Ecto neural progenitor cell (in vitro differentiated cells): Measurements from ENCODE around the gene PLOD3.
"Not testable (repeated sequence)": the region's sequence is repeated elsewhere in the genome, so short reads cannot be mapped to it uniquely, and the experiment has no call there.

Source experiments
- DNase-seq: peaks from one replicate; pipeline ENCODE4 v3.0.0-alpha.2; 2018; ENCODE audit warnings: low spot score

PLOD3 gene

DNA sequence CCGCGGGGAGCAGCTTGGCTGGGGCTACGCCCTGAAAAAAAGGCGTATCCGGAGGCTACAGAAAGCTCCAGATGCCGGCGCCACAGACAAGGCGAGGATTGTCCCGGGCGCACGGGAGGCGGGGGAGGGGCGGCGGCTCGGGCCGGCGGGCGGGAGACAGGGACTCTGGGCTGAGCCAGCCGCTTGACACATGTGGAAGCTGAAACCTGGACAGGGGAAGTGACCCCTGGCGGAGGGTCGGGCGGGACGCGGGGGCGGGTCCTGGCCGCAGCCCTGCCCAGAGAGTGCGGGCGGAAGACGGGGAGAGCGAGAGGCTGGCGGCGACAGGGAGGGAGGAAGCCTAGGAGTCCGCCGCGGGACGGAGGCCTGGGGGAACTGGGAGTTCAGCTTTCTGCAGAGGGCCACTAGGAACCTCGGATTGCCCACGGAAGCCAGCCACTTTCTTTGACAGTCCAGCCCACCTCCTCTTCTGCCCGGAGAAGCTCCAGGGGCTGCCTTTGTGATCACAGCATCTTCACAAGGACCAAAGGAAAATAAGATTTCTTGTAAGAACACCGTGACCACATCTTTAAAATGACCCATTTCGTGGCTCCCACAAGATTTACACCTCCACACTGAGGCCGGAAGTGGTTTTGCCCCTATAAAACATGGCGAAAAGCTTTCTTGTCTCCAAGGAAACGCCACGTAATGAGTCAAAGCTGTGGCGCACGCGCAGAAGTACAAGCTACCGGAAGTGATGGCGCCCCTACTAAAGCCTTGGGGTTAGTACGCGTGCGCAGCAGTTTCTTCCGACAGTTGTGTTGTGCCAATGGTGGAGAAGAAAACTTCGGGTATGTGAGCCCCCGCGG lies at the start of gene PLOD3, which contains the start of gene ZNHIT1:
TSS of gene PLOD3 (minus strand) at position 194 of the 848 bp plus-strand sequence. CDS start 307 bp downstream, outside the sequence.
TSS of gene ZNHIT1 (plus strand) at position 778 of the 848 bp plus-strand sequence. CDS start at position 809, 31 bp downstream.
- DNase-seq, result peak; percentile 95

DNA sequence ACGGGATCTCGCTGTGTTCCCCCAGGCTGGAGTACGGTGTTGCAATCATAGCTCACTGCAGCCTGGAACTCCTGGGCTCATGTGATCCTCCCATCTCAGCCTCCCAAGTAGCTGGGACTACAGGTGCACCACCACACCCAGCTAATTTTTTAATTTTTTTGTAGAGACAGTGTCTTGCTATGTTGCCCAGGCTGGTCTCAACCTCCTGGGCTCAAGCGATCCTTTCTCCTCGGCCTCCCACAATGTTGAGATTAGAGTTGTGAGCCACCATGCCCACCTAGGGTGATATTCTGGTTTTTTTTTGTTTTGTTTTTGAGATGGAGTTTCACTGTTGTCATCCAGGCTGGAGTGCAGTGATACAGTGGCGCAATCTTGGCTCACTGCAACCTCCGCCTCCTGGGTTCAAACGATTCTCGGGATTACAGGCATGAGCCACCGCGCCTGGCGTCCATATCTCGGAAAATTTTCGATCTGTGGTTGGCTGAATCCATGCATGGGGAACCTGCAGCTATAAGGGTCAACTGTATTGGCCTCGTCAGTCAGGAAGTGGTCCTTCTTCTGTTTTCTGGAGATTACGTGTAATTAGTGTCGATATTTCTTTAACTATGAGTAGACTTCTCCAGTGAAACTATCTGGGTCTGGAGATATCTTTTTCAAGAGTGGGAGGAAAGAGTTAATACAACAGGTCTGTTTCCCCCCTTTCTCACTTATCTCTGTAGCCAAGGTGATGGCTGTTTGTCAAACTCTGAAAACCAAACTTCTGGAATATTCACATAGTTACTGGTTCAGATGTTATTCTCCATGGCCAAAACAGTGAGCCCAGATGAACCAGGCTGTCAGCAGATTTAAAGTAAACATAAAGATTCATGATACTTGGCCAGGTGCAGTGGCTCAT lies 48.5 kb upstream of the PLOD3 start:
- DNase-seq, result no peak

DNA sequence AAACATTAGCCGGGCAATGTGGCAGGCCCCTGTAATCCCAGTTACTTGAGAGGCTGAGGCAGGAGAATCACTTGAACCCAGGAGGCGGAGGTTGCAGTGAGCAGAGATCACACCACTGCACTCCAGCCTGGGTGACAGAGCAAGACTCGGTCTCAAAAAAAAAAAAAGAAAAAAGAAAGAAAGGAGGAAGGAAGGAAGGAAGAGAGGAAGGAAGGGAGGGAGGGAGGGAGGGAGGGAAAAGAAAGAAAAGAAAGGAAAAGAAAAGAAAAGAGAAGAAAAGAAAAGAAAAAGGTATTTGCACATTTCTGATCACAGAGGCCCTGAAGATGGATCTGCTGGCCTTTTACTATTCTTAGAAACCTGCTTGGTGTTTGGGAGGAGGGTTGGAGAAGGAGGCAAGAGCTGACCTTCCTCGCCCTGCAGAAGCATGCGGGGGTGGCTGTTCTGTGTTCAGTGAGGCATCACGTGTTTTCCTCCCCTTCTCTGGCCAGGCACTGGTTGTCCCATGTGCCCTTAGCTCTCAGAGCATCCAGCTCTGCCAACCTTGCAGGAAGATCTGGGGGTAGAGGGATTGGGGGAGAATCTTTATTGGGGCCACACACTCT lies 46.8 kb upstream of the PLOD3 start:
- not testable (repeated sequence) for DNase-seq

DNA sequence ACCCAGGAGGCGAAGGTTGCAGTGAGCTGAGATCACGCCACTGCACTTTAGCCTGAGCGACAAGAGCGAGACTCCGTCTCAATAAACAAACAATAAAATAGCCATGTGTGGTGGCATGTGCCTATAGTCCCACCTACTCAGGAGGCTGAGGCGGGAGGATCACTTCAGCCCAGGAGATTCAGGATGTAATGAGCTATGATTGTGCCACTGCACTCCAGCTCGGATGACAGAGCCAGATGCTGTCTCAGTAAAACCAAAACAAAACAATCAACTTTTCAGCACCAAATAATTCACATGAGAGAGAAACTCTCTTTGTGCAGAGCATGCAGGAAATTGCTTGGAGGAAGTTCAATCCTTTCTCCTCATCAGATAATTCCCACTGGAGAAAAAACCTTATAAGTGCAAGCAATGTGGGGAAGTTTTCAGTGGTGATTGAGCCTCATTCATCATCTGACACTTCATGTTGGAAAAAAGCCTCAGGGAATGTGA lies 40.9 kb upstream of the PLOD3 start:
- no peak for DNase-seq

DNA sequence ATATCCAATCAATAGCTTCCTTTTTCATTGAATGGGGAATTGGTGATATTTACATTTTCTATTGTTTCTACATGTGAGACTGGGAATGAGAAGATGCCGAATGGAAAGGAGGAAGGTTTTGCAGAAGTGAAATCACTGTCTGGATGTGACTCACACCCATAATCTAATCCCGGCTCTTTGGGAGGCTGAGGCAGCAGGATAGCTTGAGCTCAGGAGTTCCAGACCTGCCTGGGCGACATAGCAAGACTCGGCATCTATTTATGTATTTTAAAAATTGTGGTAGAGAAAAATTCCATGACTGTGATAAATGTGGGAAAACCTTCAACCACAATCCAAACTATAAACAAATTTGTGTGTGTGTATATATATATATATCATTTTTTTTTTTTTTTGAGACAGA lies 38.4 kb upstream of the PLOD3 start:
- DNase-seq, result no peak

DNA sequence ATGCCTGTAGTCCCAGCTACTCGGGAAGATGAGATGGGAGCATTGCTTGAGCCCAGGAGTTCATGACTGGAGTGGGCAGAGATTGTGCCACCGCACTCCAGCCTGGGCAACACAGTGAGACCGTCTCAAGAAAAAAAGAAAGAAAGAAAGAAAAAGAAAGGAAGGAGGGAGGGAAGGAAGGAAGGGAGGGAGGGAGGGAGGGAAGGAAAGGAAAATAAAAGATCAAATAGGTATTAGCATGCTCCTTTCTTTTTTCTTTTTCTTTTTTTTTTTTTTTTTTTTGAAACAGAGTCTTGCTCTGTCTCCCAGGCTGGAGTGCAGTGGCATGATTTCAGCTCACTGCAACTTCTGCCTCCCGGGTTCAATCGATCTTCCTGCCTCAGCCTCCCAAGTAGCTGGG lies 35.8 kb upstream of the PLOD3 start:
- DNase-seq, result not testable (repeated sequence)

DNA sequence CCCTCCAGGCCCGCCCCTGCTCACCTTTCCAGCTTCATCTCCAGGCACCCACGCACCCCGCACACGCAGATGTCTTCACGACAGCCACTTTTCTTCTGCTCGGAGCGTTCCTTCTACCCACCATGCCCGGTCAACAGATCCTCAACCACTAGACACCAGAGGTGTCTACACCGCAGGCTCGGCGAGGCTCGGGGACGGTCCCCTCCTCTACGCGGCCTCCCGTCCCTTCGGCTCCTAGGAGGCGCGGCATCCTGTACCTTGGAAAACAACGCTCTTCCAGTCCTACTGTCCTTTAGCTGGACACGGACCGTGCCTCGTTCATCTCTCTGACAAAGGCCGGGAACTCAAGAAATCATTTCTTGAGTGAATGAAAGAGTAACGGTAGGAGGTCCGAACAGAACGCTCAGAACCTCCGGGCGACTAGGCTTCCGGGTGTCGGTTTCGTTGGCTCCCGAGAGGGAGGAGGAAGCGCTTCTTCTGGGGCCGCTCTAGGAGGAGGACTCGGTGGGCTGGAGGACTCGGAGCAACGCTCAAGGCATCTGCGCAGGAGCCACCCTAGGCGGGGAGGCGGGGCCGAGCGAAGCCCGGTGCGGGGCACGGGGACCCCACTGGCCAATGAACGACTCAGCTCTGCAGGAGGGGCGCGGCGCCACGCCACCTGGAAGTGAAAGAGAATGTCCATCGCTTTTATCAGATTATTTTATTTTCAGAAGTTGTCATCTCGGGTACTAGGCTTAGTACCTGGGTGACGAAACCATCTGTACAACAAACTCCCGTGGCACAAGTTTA lies 34.7 kb upstream of the PLOD3 start:
- peak; percentile 97 for DNase-seq

DNA sequence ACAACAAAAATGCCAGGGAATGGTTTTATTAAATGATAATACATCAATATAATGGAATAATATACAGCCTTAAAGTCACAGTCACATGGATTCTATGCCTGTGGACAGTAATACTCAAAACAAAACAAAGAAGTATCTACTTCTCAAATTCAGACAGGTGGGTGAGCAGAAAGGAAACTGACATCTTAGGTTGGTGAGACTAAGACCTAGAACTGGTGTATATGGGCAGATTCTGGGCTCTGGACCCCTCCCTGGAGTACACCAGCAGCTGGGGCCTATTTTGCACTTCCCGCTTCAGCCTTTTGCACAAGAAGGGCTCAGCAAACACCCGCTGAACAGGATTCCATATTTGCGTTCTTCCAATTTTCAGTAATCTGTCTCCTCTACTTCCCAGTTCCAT lies 32.9 kb upstream of the PLOD3 start:
- no peak for DNase-seq

DNA sequence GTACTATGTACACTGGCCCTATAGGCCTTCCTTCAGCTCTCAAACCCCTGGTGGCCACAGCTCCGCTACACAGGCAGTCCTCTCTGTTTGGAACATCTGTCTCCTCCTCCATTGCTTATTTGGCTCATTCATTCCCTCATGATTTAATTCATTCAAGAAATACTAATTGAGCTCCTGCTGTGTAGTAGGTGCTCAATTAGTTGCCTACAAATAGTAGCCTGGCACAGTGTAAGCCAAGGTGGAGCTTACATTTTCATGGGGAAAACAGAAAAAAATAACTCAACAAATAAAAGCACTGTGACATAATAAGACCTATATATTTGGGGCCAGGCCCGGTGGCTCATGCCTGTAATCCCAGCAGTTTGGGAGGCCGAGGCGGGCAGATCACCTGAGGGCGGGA lies 30.9 kb upstream of the PLOD3 start:
- no peak for DNase-seq

DNA sequence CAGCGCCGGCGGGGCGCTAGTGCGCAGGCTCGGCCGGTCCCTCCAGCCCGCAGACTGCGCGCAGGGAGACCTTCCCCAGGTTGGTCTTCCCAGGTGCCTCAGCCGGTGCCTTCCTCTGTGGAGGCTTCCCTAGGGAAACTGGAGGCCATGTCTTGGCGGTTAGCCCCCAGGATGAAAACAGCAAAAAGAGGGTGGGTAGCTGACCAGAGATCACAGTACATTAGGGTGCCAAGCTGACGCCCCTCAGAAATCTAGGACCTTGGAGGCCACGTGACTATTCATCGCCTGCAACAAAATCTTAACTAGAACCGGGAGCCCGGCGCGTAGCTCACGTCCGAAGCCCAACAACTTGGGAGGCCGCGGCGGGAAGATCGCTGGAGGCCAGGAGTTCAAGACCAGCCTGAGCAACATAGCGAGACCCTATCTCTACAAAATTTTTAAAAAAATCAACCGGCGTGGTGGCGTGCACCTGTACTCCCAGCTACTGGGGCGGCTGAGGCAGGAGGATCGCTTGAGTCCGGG lies 27.8 kb upstream of the PLOD3 start:
- DNase-seq, result no peak

DNA sequence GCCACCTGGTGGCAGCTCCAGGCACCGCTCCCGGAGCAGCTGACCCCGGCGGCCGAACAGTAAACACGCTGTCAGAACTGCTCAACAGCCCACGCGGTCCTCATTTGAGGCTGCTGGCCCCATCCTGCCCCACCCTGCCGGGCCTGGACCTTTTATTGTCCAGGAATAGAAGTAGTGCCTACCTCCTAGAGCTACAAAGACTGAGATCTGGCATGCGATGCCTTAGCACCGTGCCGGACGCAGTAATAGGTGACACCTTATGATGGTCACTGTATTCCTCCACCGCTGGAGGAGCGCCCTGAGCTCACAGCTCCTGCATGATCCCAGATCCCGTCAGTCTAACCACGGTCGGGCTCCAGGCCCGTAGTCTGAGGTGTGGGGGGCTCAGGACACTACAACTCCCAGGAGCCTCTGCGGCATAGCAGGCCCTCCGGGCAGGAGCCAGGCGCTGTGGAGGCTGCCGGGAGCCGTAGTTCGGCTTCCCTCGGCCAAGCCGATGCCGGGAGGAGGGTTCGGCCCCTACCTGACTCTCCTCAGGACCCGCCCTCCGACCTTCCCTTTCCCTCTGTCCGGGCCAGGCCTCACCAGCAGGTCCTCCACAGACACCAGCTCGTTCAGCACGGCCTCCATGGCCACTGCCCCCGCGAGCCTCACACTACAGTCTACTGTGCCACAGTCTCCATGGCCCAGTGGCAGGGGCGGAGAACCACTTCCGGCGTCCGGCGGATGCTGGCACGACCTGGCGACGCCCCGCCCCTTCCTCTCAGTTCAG lies 27.2 kb upstream of the PLOD3 start, which contains the start of gene FIS1:
TSS of gene FIS1 (minus strand) at position 707 of the 772 bp plus-strand sequence. CDS start at position 630, 77 bp downstream.
- peak; percentile 96 for DNase-seq

DNA sequence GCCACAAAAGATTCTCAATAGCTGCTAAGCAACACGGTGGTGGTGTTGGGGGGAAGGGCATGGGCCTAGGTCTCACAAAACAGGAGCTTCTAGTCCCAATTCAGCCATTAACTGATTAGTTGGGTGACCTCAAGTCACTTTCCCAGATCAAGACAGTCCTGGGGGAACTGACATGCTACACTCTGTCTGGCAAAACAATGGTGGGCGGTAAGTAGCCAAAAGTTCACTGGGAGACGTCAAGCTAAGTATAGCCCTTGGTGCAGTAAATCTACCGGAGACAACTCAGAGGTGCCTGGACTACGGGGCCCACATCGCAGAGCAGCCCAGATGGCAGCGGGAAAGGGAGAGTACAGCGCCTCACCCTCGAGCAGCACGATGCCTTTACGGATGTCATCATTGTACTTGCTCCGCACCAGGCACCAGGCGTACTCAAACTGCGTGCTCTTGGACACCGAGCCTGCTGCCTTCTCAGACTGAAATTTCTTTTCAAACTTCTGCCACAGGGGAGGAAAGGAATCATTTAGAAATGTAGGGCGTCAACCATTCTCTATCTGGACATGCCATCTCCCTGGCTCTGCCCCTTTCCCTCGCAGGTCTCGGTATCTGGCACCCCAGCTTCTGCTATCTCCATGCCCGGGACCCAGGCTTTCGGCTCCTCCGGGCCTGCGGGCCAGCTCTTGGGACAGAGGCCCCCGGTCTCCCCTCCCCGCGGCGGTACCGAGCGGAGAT lies 26.4 kb upstream of the PLOD3 start:
- DNase-seq, result no peak

DNA sequence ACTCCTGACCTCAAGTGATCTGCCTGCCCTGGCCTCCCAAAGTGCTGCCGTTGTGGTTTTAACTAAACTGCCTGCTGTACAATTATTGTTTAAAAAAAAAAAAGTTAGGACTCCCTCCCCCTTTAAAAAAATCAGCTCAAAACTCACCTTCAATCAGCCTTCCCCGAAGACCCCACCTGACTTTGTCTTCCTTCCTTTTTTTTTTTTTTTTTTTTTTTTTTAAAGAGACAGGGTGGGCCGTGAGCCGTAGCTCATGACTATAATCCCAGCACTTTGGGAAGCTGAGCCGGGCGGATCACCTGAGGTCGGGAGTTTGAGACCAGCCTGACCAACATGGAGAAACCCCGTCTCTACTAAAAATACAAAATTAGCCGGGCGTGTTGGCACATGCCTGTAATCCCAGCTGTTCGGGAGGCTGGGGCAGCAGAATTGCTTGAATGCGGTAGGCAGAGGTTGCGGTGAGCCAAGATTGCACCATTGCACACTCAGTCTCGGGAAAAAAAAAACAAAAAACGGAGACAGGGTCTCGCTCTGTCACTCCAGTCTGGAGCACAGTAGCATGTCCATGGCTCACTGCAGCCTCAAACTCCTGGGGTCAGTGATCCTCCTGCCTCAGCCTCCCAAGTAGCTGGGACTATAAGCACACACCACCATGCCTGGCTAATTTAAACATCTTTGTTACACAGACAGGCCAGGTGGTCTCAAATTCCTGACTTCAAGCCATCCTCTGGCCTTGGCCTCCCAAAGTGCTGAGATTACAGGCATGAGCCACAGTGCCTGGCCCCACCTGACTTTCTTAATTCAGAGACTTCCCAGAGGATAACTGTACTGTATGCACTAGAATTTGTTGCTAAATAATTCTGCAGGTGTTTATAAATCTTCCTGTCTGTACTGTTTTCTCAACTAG lies 24.3 kb upstream of the PLOD3 start:
- DNase-seq, result no peak

GRCh38 chr7:101241015-101241363 lies 23.6 kb upstream of the PLOD3 start:
- no peak for DNase-seq

GRCh38 chr7:101240226-101241014 lies 23.0 kb upstream of the PLOD3 start:
- DNase-seq, result no peak

GRCh38 chr7:101239951-101240220 lies 22.5 kb upstream of the PLOD3 start:
- DNase-seq, result no peak

GRCh38 chr7:101239191-101239950 lies 22.0 kb upstream of the PLOD3 start:
- no peak for DNase-seq
